Brain microvascular endothelial cell (primary cell): ENCODE results near the gene ACOD1.

Experiments
- DNase-seq: peaks from one replicate; pipeline ENCODE4 v3.0.0-alpha.2; 2020
- H3K27ac ChIP-seq: fragments of 250-450 bp; sonication (Bioruptor Pico); 2 replicates; pipeline ENCODE4 v1.5.1; 2020; ENCODE audit warnings: mild to moderate bottlenecking, moderate library complexity
- H3K27me3 ChIP-seq: fragments of 250-450 bp; sonication (Bioruptor Pico); replicated peaks from 2 replicates; pipeline ENCODE4 v1.5.1; 2020; ENCODE audit warnings: mild to moderate bottlenecking
- H3K36me3 ChIP-seq: fragments of 250-450 bp; sonication (Bioruptor Pico); replicated peaks from 2 replicates; pipeline ENCODE4 v1.5.1; 2020; ENCODE audit warnings: mild to moderate bottlenecking
- H3K4me3 ChIP-seq: 2 replicates; pipeline ENCODE4 v1.5.1; 2011; ENCODE audit warnings: low read depth, mild to moderate bottlenecking, control low read depth, low read length, moderate library complexity
- CTCF ChIP-seq: IDR thresholded peaks from 2 replicates; pipeline ENCODE4 v1.5.1; 2011; ENCODE audit warnings: low read depth, mild to moderate bottlenecking, moderate library complexity, low read length, control low read depth, inconsistent platforms; ENCODE audit errors: missing control alignments
- in situ Hi-C: cut with HindIII; loops from 2 replicates; pipeline ENCODE4 v1.10.0; 2017; ENCODE audit warnings: low sequenced_read_pairs, low pct_ligation_motif_present

The ACOD1 gene

GRCh38 chr13:76967031-76967430 is 18.7 kb downstream of the ACOD1 start:
- no peak overlapping the region for H3K27ac ChIP-seq
- in situ Hi-C loops: no loop called here
- TF ChIP-seq CTCF: no peak
- no peaks in the 10 kb centered on the region for H3K27me3 ChIP-seq
- H3K36me3 ChIP-seq: no peaks in the 10 kb centered on the region
- no peak overlapping the region for H3K4me3 ChIP-seq
- no peak for DNase-seq

GRCh38 chr13:76968041-76968440 is 19.7 kb downstream of the ACOD1 start:
- H3K36me3 ChIP-seq: no peaks in the 10 kb centered on the region
- no peak overlapping the region for H3K4me3 ChIP-seq
- no peak for DNase-seq
- no peaks in the 10 kb centered on the region for H3K27me3 ChIP-seq
- TF ChIP-seq CTCF: no peak
- in situ Hi-C loops: no loop called here
- no peak overlapping the region for H3K27ac ChIP-seq

- no peak overlapping the region for H3K4me3 ChIP-seq
- no peak for TF ChIP-seq CTCF
- in situ Hi-C loops: no loop called here
- no peaks in the 10 kb centered on the region for H3K27me3 ChIP-seq
- no peak overlapping the region for H3K27ac ChIP-seq
- H3K36me3 ChIP-seq: no peaks in the 10 kb centered on the region
- no peak for DNase-seq
Observed at GRCh38 chr13:76969488-76970365, 21.4 kb downstream of the ACOD1 start.

- DNase-seq: no peak
- H3K36me3 ChIP-seq: no peaks in the 10 kb centered on the region
- H3K27me3 ChIP-seq: no peaks in the 10 kb centered on the region
- no peak overlapping the region for H3K27ac ChIP-seq
- H3K4me3 ChIP-seq: no peak overlapping the region
- in situ Hi-C loops: no loop called here
- TF ChIP-seq CTCF: no peak
Observed at GRCh38 chr13:76971215-76971614, 22.9 kb downstream of the ACOD1 start.

GRCh38 chr13:76971851-76972829 is 23.8 kb downstream of the ACOD1 start:
- Histone ChIP-seq H3K36me3 (no peaks in the 10 kb centered on the region), H3K27me3 (no peaks in the 10 kb centered on the region), H3K4me3 (no peak overlapping the region), H3K27ac (no peak overlapping the region)
- no peak for TF ChIP-seq CTCF
- in situ Hi-C loops: no loop called here
- DNase-seq: no peak
